ENCODE results near the gene TMEM117. TPM values are rescaled to one million over a fixed set of nuclear protein-coding genes. Genes with fewer than 3 reads are reported as not detected.
A peak's percentile ranks its signal among the peaks of the same experiment; 100 is the strongest.

The TMEM117 gene
- total and polyA plus RNA-seq, 8 donors = 1.9 to 52.5 (median 8.0) TPM

GRCh38 chr12:43883311-43883710 is 47.4 kb downstream of the TMEM117 start:
- H3K27ac ChIP-seq = peak overlapping the region in 1 of 5 donors; percentile 29
- H3K4me3 ChIP-seq = no peak overlapping the region
- peaks cover 0 to 7% (median 2%) of the 10 kb centered on the region in 4 donors for H3K4me1 ChIP-seq
- WGBS, 5 donors = 55 to 75% (median 71%) methylated on average over 2 of the region's 2 CpGs
- H3K9me3 ChIP-seq = no peaks in the 10 kb centered on the region
- no peaks in the 10 kb centered on the region for H3K27me3 ChIP-seq
- H3K36me3 ChIP-seq = no peaks in the 10 kb centered on the region
- DNase-seq = no peak
- intact Hi-C loops (cut with DNase I; ENCODE audit: low total_unique reads) = loop anchor here (10.0 kb wide), 1 partner anchor 439 kb away; no protein-coding TSS in a partner anchor
- TF ChIP-seq POLR2AphosphoS5 (IDR thresholded peaks at IDR 0.05) = no peak

GRCh38 chr12:43883748-43884147 is 47.9 kb downstream of the TMEM117 start:
- peak overlapping the region in 1 of 5 donors; percentile 29 for H3K27ac ChIP-seq
- TF ChIP-seq EP300 (IDR thresholded peaks at IDR 0.05) (no peak), CTCF (IDR thresholded peaks at IDR 0.05) (no peak), POLR2AphosphoS5 (IDR thresholded peaks at IDR 0.05) (no peak), POLR2A (IDR thresholded peaks at IDR 0.05) (no peak)
- H3K9me3 ChIP-seq = no peaks in the 10 kb centered on the region
- WGBS, 5 donors = 69 to 95% (median 85%) methylated on average over 2 of the region's 2 CpGs
- no peak overlapping the region for H3K4me3 ChIP-seq
- intact Hi-C loops (cut with DNase I; ENCODE audit: low total_unique reads) = loop anchor here (10.0 kb wide), 1 partner anchor 439 kb away; no protein-coding TSS in a partner anchor
- DNase-seq = no peak
- H3K4me1 ChIP-seq = peaks cover 0 to 7% (median 2%) of the 10 kb centered on the region in 4 donors
- H3K36me3 ChIP-seq = no peaks in the 10 kb centered on the region
- no peaks in the 10 kb centered on the region for H3K27me3 ChIP-seq

- Histone ChIP-seq H3K4me3 (no peak overlapping the region), H3K27me3 (no peaks in the 10 kb centered on the region), H3K27ac (peak overlapping the region in 1 of 5 donors; percentile 51), H3K36me3 (no peaks in the 10 kb centered on the region), H3K4me1 (peaks cover 0 to 7% (median 2%) of the 10 kb centered on the region in 4 donors), H3K9me3 (no peaks in the 10 kb centered on the region)
- TF ChIP-seq CTCF (IDR thresholded peaks at IDR 0.05) (no peak), POLR2A (IDR thresholded peaks at IDR 0.05) (no peak), EP300 (IDR thresholded peaks at IDR 0.05) (no peak), POLR2AphosphoS5 (IDR thresholded peaks at IDR 0.05) (no peak)
- 69 to 85% (median 80%) methylated on average over 8 of the region's 8 CpGs for WGBS, 5 donors
- DNase-seq = peak in 1 of 2 donors; percentile 44
- intact Hi-C loops (cut with DNase I; ENCODE audit: low total_unique reads) = loop anchor here (10.0 kb wide), 1 partner anchor 440 kb away; no protein-coding TSS in a partner anchor
Observed at GRCh38 chr12:43884683-43885410, 49.0 kb downstream of the TMEM117 start.

GRCh38 chr12:43887397-43887796 is 51.5 kb downstream of the TMEM117 start:
- intact Hi-C loops (cut with DNase I; ENCODE audit: low total_unique reads) = loop anchor here (10.0 kb wide), 1 partner anchor 443 kb away; no protein-coding TSS in a partner anchor
- Histone ChIP-seq H3K4me1 (peaks cover 0 to 13% (median 6%) of the 10 kb centered on the region in 4 donors), H3K9me3 (no peaks in the 10 kb centered on the region), H3K4me3 (no peak overlapping the region), H3K27ac (no peak overlapping the region), H3K27me3 (no peaks in the 10 kb centered on the region), H3K36me3 (no peaks in the 10 kb centered on the region)
- no peak for DNase-seq
- WGBS, 5 donors = 90 to 96% (median 94%) methylated on average over 2 of the region's 2 CpGs
- TF ChIP-seq CTCF (IDR thresholded peaks at IDR 0.05) (no peak), POLR2AphosphoS5 (IDR thresholded peaks at IDR 0.05) (no peak), EP300 (IDR thresholded peaks at IDR 0.05) (no peak), POLR2A (IDR thresholded peaks at IDR 0.05) (no peak)

Measured in stomach (tissue), 9 donors.